A673 (cell line): ENCODE results near the gene KCNQ1.

Experiments
- CTCF ChIP-seq: fragments of 300-800, 200-600 bp; sonication (generic); conservative IDR thresholded peaks from 2 replicates; pipeline ENCODE4 v1.5.1; 2017; ENCODE audit warnings: low read depth, mild to moderate bottlenecking, antibody characterized with exemption, low read length, moderate library complexity, mixed read lengths
- EZH2 ChIP-seq: fragments of 200-600 bp; sonication (generic); IDR thresholded peaks from 2 replicates; pipeline ENCODE4 v1.6.1; 2017; ENCODE audit warnings: borderline replicate concordance, low read depth, mild to moderate bottlenecking, mixed read lengths, antibody characterized with exemption, low read length; ENCODE audit not compliant: poor library complexity, severe bottlenecking

DNA sequence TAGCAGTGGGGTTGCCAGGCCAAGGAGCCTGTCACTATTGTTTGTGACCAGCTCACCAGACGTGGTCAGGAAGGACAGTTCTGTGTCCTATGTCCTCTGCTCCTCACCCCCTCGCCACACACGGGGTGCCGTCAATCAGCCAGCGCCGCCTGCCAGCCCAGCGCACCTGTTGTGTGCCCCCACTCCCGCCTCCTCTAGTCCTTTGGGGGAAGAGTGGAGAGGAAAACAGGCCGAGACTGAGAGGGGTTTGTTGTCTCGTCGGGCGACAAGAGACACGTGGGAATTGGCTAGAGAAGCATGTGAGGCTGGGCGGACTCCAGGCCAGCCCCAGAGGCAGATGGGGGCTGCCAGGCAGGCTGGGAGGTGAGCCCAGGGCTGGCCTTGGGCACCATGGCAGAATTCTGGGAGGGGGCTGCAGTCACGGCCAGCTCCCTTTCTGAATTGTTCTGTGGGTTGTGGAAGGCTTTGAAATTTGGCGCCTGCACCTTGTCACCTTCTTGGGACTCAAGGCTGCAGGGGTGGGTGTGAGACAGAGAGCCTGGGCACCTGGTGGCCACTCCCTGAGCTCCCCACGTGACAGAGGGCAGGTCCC lies 258.1 kb downstream of the KCNQ1 start:
- TF ChIP-seq CTCF: no peak
- TF ChIP-seq EZH2: no peak
